ENCODE data around the gene CNN2. TPM values are rescaled to one million over a fixed set of nuclear protein-coding genes. Genes with fewer than 3 reads are reported as not detected.

CNN2 gene
- total RNA-seq (2022) (135 and 151 TPM in 2 replicates), Bru-seq, nascent RNA (percentile 61 among the genes with signal in this experiment), BruChase-seq, experiment 1, labeled RNA remaining after a 6-hour chase (percentile 93 among the genes with signal in this experiment), BruChase-seq, experiment 2, labeled RNA remaining after a 2-hour chase (percentile 86 among the genes with signal in this experiment)
- long read RNA-seq, transcript CNN2-206 (1 exons, 2,266 nt): minor isoform, 21 of 129 reads
- long read RNA-seq, transcript CNN2-201 (7 exons, 2,179 nt): major isoform, 87 of 129 reads
- long read RNA-seq, partial matches to known transcripts: 12 of 129 reads
- long read RNA-seq, other reads (novel, unspliced or antisense): 3 of 129 reads

- intact Hi-C loops (cut with micrococcal nuclease; ENCODE audit: unreplicated experiment): no loop called here
- no TSS peak for BruUV-seq (replicated peaks)
- Mint-ChIP-seq H3K36me3 (ENCODE audit: insufficient read depth, unreplicated experiment) (peaks cover 38% of the 10 kb centered on the region), H3K4me3 (ENCODE audit: low read depth, unreplicated experiment) (peak within 1 kb of the TSS; percentile 81), H3K27ac (ENCODE audit: unreplicated experiment) (peak within 1 kb of the TSS; percentile 83), H3K9me3 (ENCODE audit: low read depth, unreplicated experiment) (no peaks in the 10 kb centered on the region), H3K27me3 (ENCODE audit: unreplicated experiment) (no peaks in the 10 kb centered on the region), H3K4me1 (ENCODE audit: low read depth, unreplicated experiment) (no peaks in the 10 kb centered on the region)
- TF ChIP-seq CTCF (IDR thresholded peaks at IDR 0.05; ENCODE audit: unreplicated experiment): no peak
- CTCF ChIA-PET: interaction anchor here (0.7 to 1.0 kb wide), 2 partner anchors 14 to 78 kb away, joined by 4 to 5 read pairs; partner anchors contain the start of genes ABCA7 and GPX4
- DNase-seq: peak; percentile 82
These were observed at the start of gene CNN2 for GRCh38 chr19:1025960-1026782. Gene CNN2, plus strand, starts transcription at chr19:1026608. Its CDS starts 54 bp downstream, at chr19:1026662.

GRCh38 chr19:977058-977464 is 49.3 kb upstream of the CNN2 start:
- no TSS peak for BruUV-seq (replicated peaks)
- H3K27me3 Mint-ChIP-seq (ENCODE audit: unreplicated experiment): no peaks in the 10 kb centered on the region
- no peak overlapping the region for H3K4me3 Mint-ChIP-seq (ENCODE audit: low read depth, unreplicated experiment)
- TF ChIP-seq CTCF (IDR thresholded peaks at IDR 0.05; ENCODE audit: unreplicated experiment): no peak
- no peaks in the 10 kb centered on the region for H3K4me1 Mint-ChIP-seq (ENCODE audit: low read depth, unreplicated experiment)
- no peaks in the 10 kb centered on the region for H3K9me3 Mint-ChIP-seq (ENCODE audit: low read depth, unreplicated experiment)
- no peak for DNase-seq
- intact Hi-C loops (cut with micrococcal nuclease; ENCODE audit: unreplicated experiment): no loop called here
- CTCF ChIA-PET: no interaction called here
- no peak overlapping the region for H3K27ac Mint-ChIP-seq (ENCODE audit: unreplicated experiment)
- no peaks in the 10 kb centered on the region for H3K36me3 Mint-ChIP-seq (ENCODE audit: insufficient read depth, unreplicated experiment)

- CTCF ChIA-PET: no interaction called here
- no peak for DNase-seq
- intact Hi-C loops (cut with micrococcal nuclease; ENCODE audit: unreplicated experiment): no loop called here
- no peaks in the 10 kb centered on the region for H3K9me3 Mint-ChIP-seq (ENCODE audit: low read depth, unreplicated experiment)
- TF ChIP-seq CTCF (IDR thresholded peaks at IDR 0.05; ENCODE audit: unreplicated experiment): no peak
- no peaks in the 10 kb centered on the region for H3K27me3 Mint-ChIP-seq (ENCODE audit: unreplicated experiment)
- no TSS peak for BruUV-seq (replicated peaks)
- H3K27ac Mint-ChIP-seq (ENCODE audit: unreplicated experiment): no peak overlapping the region
- H3K4me1 Mint-ChIP-seq (ENCODE audit: low read depth, unreplicated experiment): no peaks in the 10 kb centered on the region
- H3K4me3 Mint-ChIP-seq (ENCODE audit: low read depth, unreplicated experiment): no peak overlapping the region
- H3K36me3 Mint-ChIP-seq (ENCODE audit: insufficient read depth, unreplicated experiment): peaks cover 4% of the 10 kb centered on the region
These were observed 47.1 kb upstream of the CNN2 start for GRCh38 chr19:979318-979741.

GRCh38 chr19:980133-980998 is 46.0 kb upstream of the CNN2 start:
- H3K9me3 Mint-ChIP-seq (ENCODE audit: low read depth, unreplicated experiment): no peaks in the 10 kb centered on the region
- no peak for TF ChIP-seq CTCF (IDR thresholded peaks at IDR 0.05; ENCODE audit: unreplicated experiment)
- H3K36me3 Mint-ChIP-seq (ENCODE audit: insufficient read depth, unreplicated experiment): peaks cover 14% of the 10 kb centered on the region
- no peak overlapping the region for H3K4me3 Mint-ChIP-seq (ENCODE audit: low read depth, unreplicated experiment)
- no peak overlapping the region for H3K27ac Mint-ChIP-seq (ENCODE audit: unreplicated experiment)
- H3K4me1 Mint-ChIP-seq (ENCODE audit: low read depth, unreplicated experiment): no peaks in the 10 kb centered on the region
- intact Hi-C loops (cut with micrococcal nuclease; ENCODE audit: unreplicated experiment): no loop called here
- CTCF ChIA-PET: no interaction called here
- no TSS peak for BruUV-seq (replicated peaks)
- DNase-seq: peak; percentile 18
- H3K27me3 Mint-ChIP-seq (ENCODE audit: unreplicated experiment): no peaks in the 10 kb centered on the region
